Psoas muscle (tissue), 8 donors: Measurements from ENCODE around the gene OR5K2. TPM values are rescaled to one million over a fixed set of nuclear protein-coding genes. Genes with fewer than 3 reads are reported as not detected.
A peak's percentile ranks its signal among the peaks of the same experiment; 100 is the strongest.

ENCODE experiments used
- ATAC-seq, 4 donors: fragments of 200-7000 bp; cut with Tn5 transposase; one replicate each; pipeline ENCODE4 v1.9.1; 2020; ENCODE audit warnings: moderate library complexity in 3 of 4, mild to moderate bottlenecking in 2 of 4
- DNase-seq, 2 donors: peaks; one replicate each; pipeline ENCODE4 v3.0.0-alpha.2; 2020
- H3K27ac ChIP-seq: fragments of 200-600 bp; one replicate; pipeline ENCODE4 v1.8.0; 2022
- H3K27me3 ChIP-seq, 3 donors: fragments of 200-600 bp in 1 of 3; one replicate each; pipeline versions ENCODE4 v1.6.1 to v1.8.0; 2013 to 2022; ENCODE audit warnings: low read length in 2 of 3, mild to moderate bottlenecking in 2 of 3, moderate library complexity in 1 of 3; ENCODE audit not compliant: insufficient read depth in 3 of 3
- H3K36me3 ChIP-seq, 2 donors: fragments of 200-600 bp in 1 of 2; one replicate each; pipeline versions ENCODE4 v1.6.1 to v1.8.0; 2013 to 2022; ENCODE audit warnings: low read depth in 1 of 2, mild to moderate bottlenecking in 1 of 2, moderate library complexity in 1 of 2; ENCODE audit not compliant: insufficient read depth in 1 of 2
- H3K4me1 ChIP-seq: fragments of 200-600 bp; one replicate; pipeline ENCODE4 v1.8.0; 2022
- H3K4me3 ChIP-seq: fragments of 200-600 bp; one replicate; pipeline ENCODE4 v1.8.0; 2022; ENCODE audit warnings: mild to moderate bottlenecking
- H3K9me3 ChIP-seq: fragments of 200-600 bp; one replicate; pipeline ENCODE4 v1.8.0; 2022
- CTCF ChIP-seq: fragments of 200-600 bp; IDR thresholded peaks from one replicate; pipeline ENCODE4 v1.8.0; 2022; ENCODE audit warnings: antibody characterized with exemption
- WGBS, 3 donors: extraction: QIAGEN DNeasy Blood & Tissue Kit; methylation state at CpG; one replicate each; pipeline versions ENCODE4 v1.1.6 to v1.1.7; 2013; 5-methylcytosine and 5-hydroxymethylcytosine counted together
- intact Hi-C, 2 donors: fragments of 100-400 bp; cut with DNase I; formaldehyde crosslinking; loops; one replicate each; pipeline versions ENCODE4 v1.11.0 to v1.14.2; 2022
- polyA plus RNA-seq, 3 donors: library from polyadenylated mRNA; stranded (reverse); fragments of 200-250 nt; gene quantifications; one replicate each; pipeline ENCODE4 v1.2.3, GENCODE V29; 2013
- total RNA-seq, 4 donors: library from RNA; stranded (reverse); fragmentation: NEBNext Ultra II Directional in 2 of 4; extraction: Animal tissue kit (Norgen Biotek cat#: 25700) in 2 of 4; gene quantifications; one replicate each; pipeline versions ENCODE4 v1.2.1 to v1.2.4, GENCODE V29; 2021 to 2023
- donor health status: healthy with polysubstance abuse.
- donor health status: DM: no; HTN: no; CAD: no; lungs with moderate emphysema.
- donor health status: Bipolar disorder and iron deficiency.
- donor health status: healthy.
- donor health status: DM: yes; HTN: yes; CAD: no.
- donor health status: DM: no; HTN: no; CAD: no.
- donor health status: DM: no; HTN: no; CAD: no.
- donor health status: DM: yes; HTN: yes; CAD: no.

Gene OR5K2
- total and polyA plus RNA-seq, 7 donors: not detected

GRCh38 chr3:98518816-98519215, 21.3 kb downstream of the OR5K2 start:
- Histone ChIP-seq H3K36me3 (peaks cover 11 to 63% of the 10 kb centered on the region in 2 donors), H3K4me1 (peaks cover 29% of the 10 kb centered on the region), H3K9me3 (no peaks in the 10 kb centered on the region), H3K4me3 (no peak overlapping the region), H3K27me3 (no peaks in the 10 kb centered on the region), H3K27ac (no peak overlapping the region)
- DNase-seq: no peak
- TF ChIP-seq CTCF: no peak
- intact Hi-C loops: no loop called here
- no peak for ATAC-seq
- WGBS, 3 donors: 92 to 97% (median 94%) methylated on average over 2 of the region's 2 CpGs

DNA sequence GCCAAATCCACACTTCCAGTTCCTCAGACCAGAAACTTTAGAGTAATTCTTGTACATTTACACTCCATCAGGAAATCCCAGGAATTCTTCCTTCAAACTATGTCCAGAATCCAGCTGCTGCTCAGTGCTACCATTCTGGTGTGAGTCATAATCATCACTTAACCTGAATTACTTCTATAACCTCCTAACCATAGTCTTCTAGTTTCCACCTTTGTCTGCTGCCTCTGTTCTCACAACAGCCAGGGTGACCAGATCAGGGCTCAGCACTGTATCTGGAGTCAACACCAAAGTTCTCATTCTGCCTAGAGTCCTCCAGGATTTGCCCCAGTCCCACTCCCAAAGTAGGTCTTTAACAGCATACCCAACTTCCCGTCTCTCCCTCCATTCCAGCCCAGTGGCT, 21.9 kb downstream of the OR5K2 start:
- H3K36me3 ChIP-seq: peaks cover 11 to 63% of the 10 kb centered on the region in 2 donors
- no peaks in the 10 kb centered on the region for H3K27me3 ChIP-seq
- no peak overlapping the region for H3K4me3 ChIP-seq
- WGBS, 3 donors: 0 to 98% (median 92%) methylated on average over 1 of the region's 1 CpG
- H3K4me1 ChIP-seq: peaks cover 29% of the 10 kb centered on the region
- ATAC-seq (no peak), DNase-seq (no peak)
- H3K27ac ChIP-seq: no peak overlapping the region
- no peak for TF ChIP-seq CTCF
- no peaks in the 10 kb centered on the region for H3K9me3 ChIP-seq
- intact Hi-C loops: no loop called here

- ATAC-seq (peak; percentile 53 to 75 (median 69)), DNase-seq (peak; percentile 26 to 52)
- Histone ChIP-seq H3K27me3 (no peaks in the 10 kb centered on the region), H3K27ac (peak overlapping the region; percentile 96), H3K4me3 (peak overlapping the region; percentile 87), H3K9me3 (no peaks in the 10 kb centered on the region), H3K4me1 (peaks cover 29% of the 10 kb centered on the region), H3K36me3 (peaks cover 8 to 40% of the 10 kb centered on the region in 2 donors)
- intact Hi-C loops: no loop called here
- WGBS, 3 donors: 0 to 1% (median 1%) methylated on average over 16 of the region's 16 CpGs
- TF ChIP-seq CTCF: no peak
These were observed 24.5 kb downstream of the OR5K2 start for GRCh38 chr3:98521897-98522543.

DNA sequence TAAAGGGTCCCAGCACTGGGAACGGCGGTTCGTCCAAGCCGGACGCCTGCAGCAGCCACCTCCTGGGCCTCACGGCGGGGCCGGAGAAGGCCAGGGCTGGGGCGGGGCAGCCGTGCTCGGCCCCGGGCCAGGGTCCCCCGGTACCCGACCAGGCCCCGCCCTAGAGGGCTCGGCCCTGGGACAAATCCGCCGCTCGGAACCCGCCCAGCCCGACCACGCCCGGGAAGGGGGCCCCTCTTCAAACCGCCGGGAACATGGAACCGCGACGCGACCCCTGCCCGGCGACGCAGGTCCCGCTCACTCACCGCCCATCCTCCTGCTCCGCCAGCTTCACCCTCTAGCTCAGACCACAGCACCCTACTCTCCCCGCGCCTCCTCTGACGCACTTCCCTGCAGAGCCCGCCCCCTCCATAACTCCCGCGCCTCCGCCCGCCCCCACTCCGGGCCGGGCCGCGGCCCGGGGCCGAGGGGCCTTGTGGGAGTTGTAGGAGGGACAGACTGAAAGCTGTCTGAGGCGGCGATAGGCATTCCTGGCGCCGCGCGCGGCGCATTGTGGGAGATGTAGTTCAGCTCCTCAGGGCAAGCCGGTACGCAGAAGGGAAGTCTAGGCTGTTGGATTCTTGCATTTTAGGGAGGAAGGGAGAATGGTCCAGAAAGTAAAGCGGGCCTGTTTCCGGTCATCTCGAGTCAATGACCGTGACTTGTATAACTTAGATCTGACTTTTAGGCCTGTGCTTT, 25.2 kb downstream of the OR5K2 start, which contains the start of gene CLDND1:
TSS of gene CLDND1 (minus strand) at position 359 of the 738 bp plus-strand sequence. CDS start 1,478 bp downstream, outside the sequence.
- intact Hi-C loops: no loop called here
- peaks cover 8 to 33% of the 10 kb centered on the region in 2 donors for H3K36me3 ChIP-seq
- no peaks in the 10 kb centered on the region for H3K9me3 ChIP-seq
- peak within 1 kb of the TSS; percentile 96 for H3K27ac ChIP-seq
- no peaks in the 10 kb centered on the region for H3K27me3 ChIP-seq
- peak; percentile 98 to 99 for DNase-seq
- WGBS, 3 donors: 0 to 1% (median 0%) methylated on average over 43 to 63 of the region's 63 CpGs
- H3K4me3 ChIP-seq: peak within 1 kb of the TSS; percentile 87
- TF ChIP-seq CTCF: no peak
- ATAC-seq: peak; percentile 98 to 99 (median 98)
- peaks cover 28% of the 10 kb centered on the region for H3K4me1 ChIP-seq
